NCI-H774 (cell line): ENCODE data around the gene ADAMTS5.

Experiments used
- DNase-seq: peaks from one replicate; lab custom pipeline; 2025; lab: John Stamatoyannopoulos, UW

Gene ADAMTS5

GRCh38 chr21:26948194-26948593 lies 18.7 kb downstream of the ADAMTS5 start:
- no peak for DNase-seq

GRCh38 chr21:26946744-26947446 lies 20.0 kb downstream of the ADAMTS5 start:
- DNase-seq, result no peak

GRCh38 chr21:26945916-26946675 lies 20.8 kb downstream of the ADAMTS5 start:
- no peak for DNase-seq

- DNase-seq, result no peak
These were observed 23.0 kb downstream of the ADAMTS5 start for GRCh38 chr21:26943921-26944320.

GRCh38 chr21:26941421-26941820 lies 25.5 kb downstream of the ADAMTS5 start:
- DNase-seq, result no peak

GRCh38 chr21:26939601-26940111 lies 27.2 kb downstream of the ADAMTS5 start:
- no peak for DNase-seq

- DNase-seq, result no peak
These were observed 30.2 kb downstream of the ADAMTS5 start for GRCh38 chr21:26936641-26937040.

- no peak for DNase-seq
These were observed 30.9 kb downstream of the ADAMTS5 start for GRCh38 chr21:26935977-26936376.

- no peak for DNase-seq
These were observed 32.5 kb downstream of the ADAMTS5 start for GRCh38 chr21:26934383-26934782.

- DNase-seq, result no peak
These were observed 33.4 kb downstream of the ADAMTS5 start for GRCh38 chr21:26933448-26933847.

- no peak for DNase-seq
These were observed 41.3 kb downstream of the ADAMTS5 start for GRCh38 chr21:26925636-26926035.

GRCh38 chr21:26925122-26925521 lies 41.8 kb downstream of the ADAMTS5 start:
- no peak for DNase-seq

- no peak for DNase-seq
These were observed 42.9 kb downstream of the ADAMTS5 start for GRCh38 chr21:26923986-26924385.

- no peak for DNase-seq
These were observed 46.8 kb downstream of the ADAMTS5 start for GRCh38 chr21:26920055-26920454.

GRCh38 chr21:26918323-26919079 lies 48.4 kb downstream of the ADAMTS5 start:
- DNase-seq, result no peak

- DNase-seq, result no peak
These were observed 50.1 kb downstream of the ADAMTS5 start for GRCh38 chr21:26916799-26917198.

- no peak for DNase-seq
These were observed 52.3 kb downstream of the ADAMTS5 start for GRCh38 chr21:26914557-26914956.

- no peak for DNase-seq
These were observed 54.4 kb downstream of the ADAMTS5 start for GRCh38 chr21:26912466-26912865.

- no peak for DNase-seq
These were observed 56.9 kb downstream of the ADAMTS5 start for GRCh38 chr21:26909972-26910371.

- no peak for DNase-seq
These were observed 65.9 kb downstream of the ADAMTS5 start for GRCh38 chr21:26900980-26901379.

- DNase-seq, result no peak
These were observed 74.7 kb downstream of the ADAMTS5 start for GRCh38 chr21:26892151-26892550.

GRCh38 chr21:26888931-26889330 lies 78.0 kb downstream of the ADAMTS5 start:
- DNase-seq, result no peak

GRCh38 chr21:26888256-26888655 lies 78.6 kb downstream of the ADAMTS5 start:
- no peak for DNase-seq
